ENCODE data around the gene ARL6IP6. TPM values are rescaled to one million over a fixed set of nuclear protein-coding genes. Genes with fewer than 3 reads are reported as not detected.
A peak's percentile ranks its signal among the peaks of the same experiment; 100 is the strongest.

ARL6IP6 gene
- polyA plus RNA-seq, 3 donors: 55.3 to 58.1 (median 57.1) TPM

GRCh38 chr2:152782171-152782570, 63.8 kb downstream of the ARL6IP6 start:
- DNase-seq: no peak

DNA sequence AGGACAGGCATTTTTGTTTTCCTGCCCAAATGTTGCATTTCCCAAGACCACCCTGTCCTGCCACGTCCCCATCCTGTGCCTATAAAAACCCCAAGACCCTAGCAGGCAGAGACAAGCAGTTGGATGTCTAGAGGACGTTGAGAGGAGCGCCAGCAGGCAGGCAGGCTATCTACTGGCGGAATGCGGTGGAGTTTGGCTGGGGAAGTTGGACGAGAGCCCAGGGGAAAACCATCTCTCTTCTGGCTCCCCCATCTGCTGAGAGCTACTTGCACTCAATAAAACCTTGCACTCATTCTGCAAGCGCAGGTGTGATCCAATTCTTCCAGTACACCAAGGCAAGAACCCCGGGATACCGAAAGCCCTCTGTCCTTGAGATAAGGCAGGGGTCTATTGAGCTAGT, 72.5 kb downstream of the ARL6IP6 start:
- no peak for DNase-seq

DNA sequence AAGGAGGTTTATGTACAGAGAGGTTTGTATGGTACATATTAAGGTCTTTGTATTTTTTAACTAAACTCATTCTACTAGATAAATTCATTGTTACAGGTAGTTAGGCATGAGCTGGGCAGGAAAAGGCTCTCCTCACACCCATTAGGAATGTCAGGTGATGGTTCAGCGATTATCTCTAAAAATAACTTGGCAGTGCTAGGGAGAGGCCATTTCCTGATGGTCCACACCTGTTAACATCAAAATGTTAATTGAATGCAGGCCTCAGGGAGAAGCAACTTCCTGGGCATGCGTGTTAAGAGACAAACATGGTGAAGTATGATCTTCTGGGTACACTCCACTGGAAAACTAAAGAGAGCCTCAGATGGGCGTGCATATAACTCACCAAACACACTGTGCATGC, 73.6 kb downstream of the ARL6IP6 start:
- DNase-seq: peak; percentile 49

DNA sequence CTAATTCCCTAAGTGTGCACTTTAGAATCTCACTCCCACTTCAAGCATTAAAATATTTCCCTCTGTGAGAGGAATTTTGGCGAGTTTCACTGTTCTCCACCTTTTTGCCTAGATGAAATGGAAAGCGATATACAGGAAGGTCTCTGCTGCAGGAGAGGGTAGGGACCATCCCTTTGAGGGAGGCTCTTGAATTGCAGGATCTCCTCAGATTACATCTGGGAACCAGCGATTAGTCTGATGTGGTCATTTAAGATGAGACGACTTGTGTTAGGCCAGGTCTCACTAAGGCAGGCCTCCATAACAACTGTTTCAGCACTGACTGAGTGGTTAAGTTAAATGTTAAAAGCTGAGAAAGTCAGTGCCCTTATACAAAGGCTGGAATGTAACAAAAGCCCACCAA, 74.6 kb downstream of the ARL6IP6 start:
- peak; percentile 4 for DNase-seq

DNA sequence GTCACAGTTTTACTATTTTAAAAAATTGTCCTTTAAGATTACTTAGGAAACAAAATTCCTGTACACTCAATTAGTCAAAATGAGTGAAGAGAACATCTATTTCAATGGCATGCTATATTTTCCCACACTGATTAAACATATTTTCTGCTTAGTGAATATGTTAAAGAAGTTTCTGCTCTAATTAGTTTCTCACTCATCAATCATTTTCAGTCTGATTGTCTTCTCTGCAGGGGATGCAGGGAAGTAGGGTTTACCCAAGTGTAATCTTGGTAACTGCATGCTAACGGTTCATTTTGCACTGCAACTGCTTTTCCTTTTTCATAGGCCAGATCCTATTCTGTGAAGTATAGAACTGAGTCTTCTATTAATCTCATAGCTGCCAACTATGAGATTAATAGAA, 78.5 kb downstream of the ARL6IP6 start:
- DNase-seq: no peak

DNA sequence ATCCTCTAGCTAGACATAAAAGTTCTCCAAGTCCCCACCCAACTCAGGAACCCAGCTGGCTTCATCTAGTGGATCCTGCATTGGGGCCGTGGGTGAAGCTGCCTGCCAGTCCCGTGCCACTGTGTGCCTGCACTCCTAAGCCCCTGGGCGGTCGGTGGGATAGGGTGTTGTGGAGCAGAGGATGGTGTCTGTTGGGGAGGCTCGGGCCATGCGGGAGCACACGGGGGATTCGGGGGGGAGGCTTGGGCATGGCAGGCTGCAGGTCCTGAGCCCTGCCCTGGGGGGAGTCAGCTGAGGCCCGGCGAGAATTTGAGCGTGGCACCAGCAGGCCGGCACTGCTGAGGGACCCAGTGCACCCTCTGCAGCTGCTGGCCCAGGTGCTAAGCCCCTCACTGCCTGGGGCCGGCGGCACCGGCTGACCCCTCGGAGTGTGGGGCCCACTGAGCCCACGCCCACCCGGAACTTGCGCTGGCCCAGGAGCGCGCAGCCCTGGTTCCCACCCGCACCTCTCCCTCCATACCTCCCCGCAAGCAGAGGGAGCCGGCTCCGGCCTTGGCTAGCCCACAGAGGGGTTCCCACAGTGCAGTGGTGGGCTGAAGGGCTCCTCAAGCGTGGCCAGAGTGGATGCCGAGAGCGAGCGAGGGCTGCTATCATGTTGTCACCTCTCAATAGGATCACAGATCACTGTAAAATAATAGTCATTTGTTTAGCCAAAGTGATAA, 86.4 kb downstream of the ARL6IP6 start:
- no peak for DNase-seq

- DNase-seq: no peak
Measured at GRCh38 chr2:152811916-152812315, 93.5 kb downstream of the ARL6IP6 start.

Other genes with a start within 250 kb of the ARL6IP6 start
- 100 to 1,000 TPM; 133 to 149 (median 139) TPM for gene PRPF40A, start 1.2 kb upstream of the ARL6IP6 start, polyA plus RNA-seq (ENCODE audit: insufficient read length in 3 of 3)

Measured in renal pelvis (tissue), 4 donors.